GM18517 (cell line): Measurements from ENCODE around the gene MTHFD2.
"Not testable (repeated sequence)": the region's sequence is repeated elsewhere in the genome, so short reads cannot be mapped to it uniquely, and the experiment has no call there.

Experiments used
- ATAC-seq: cut with Tn5 transposase; IDR thresholded peaks from one replicate; pipeline ENCODE4 v1.9.1; 2021; ENCODE audit warnings: mild to moderate bottlenecking, moderate library complexity; ENCODE audit not compliant: unreplicated experiment

MTHFD2 gene

DNA sequence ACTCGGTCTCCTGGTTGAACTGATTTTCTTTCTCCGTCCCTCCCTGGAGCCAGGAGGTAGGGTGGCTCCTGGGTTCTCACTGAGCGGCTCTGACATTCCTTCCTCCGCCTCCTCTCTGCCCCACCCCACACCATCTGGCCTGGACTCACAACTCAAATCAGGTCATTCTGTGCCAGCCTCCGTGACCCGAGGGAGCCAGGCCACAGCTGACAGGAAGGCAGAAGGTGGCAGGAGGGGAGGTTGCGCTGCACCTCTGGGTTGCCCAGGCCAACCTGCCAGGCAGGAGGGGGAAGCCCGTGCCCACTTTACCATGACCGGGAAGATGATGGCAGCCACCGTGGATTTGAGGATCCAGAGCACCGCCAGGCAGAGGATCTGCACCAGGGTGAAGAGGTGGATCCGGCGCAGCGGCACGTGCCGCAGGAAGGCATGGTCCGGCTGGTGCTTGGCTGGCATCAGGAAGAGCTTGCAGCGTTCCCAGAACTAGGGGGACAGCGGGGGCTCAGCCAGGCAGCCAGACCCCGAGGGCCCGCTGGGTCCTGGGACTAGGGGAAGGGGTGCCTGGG is 28.3 kb downstream of the MTHFD2 start:
- no peak for ATAC-seq

DNA sequence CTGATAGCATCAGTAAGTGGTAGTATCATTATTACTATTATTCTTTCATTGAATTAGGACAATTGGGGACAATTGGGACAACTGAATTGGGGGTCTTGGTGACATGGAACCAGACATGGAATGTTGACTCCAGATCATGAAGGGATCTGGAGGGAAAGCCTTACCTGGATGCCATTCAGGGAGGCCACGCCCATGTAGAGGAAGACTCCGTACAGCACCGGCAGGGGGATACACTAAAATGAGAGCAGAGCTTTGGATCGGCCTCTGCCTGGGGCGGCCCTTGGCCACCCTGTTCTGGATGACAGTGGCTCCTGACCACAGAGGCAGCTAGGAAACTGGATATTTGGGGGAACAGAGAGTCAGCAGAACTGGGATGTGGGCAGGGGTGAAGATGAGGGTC is 29.2 kb downstream of the MTHFD2 start:
- ATAC-seq, result no peak

- ATAC-seq, result no peak
Observed at GRCh38 chr2:74228772-74229171, 30.4 kb downstream of the MTHFD2 start.

- not testable (repeated sequence) for ATAC-seq
Observed at GRCh38 chr2:74229865-74230264, 31.4 kb downstream of the MTHFD2 start.

DNA sequence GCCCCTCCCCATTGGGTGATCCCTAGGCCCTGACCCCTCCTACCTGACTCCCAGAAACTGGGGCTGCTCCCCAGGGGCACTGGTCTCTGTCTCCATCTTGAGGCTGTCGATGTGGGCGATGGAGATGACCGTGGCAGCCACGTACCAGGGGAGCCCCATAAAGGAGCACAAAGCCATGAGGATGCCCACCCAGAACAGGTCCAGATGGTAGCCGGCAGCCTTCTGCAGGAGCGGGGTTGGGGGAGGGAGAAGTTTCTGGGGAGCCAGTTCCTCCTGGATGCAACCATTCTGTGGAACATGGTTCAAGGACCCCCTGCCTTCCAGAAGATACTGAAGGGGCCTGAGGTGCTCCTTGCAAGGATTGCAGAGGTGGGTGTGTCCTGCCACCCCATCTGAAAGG is 34.0 kb downstream of the MTHFD2 start:
- ATAC-seq, result no peak

DNA sequence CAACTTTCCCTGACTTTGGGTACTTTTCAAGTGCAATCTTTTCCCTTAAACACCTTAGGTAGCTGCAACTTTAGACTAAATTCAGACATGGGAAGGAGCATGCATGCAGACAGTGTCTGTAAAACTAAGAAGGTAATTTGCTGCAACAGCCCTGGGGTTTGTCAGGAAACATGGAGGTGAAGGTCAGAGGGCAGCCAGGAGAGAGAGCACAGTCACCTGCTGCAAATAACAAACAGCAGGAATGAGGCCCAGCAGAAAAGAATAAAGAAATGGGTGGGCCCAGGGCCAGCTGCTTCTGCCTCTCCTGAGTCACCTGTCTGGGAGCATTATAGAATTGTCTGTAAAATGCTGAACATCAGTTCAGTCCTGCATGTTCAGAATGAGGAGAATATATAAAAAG is 35.2 kb downstream of the MTHFD2 start:
- ATAC-seq, result no peak

DNA sequence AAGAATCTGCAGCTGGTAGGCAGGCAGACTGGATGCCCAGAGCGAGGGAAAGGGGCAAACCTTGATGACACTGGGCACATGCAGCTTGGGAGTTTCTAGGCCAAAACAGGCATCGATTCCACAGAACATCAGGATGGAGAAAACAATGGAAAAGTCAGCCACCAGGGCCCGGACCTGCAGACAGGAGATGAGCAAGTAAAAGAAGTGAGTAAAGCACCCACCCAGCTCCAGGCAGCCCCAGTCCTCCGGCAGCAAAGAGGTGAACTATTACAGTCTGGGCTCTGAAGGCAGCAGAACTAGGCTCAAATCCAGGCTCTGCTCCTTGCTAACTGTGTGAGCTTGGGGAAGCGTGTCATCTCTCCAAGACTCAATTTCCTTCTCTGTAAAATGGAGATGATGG is 36.6 kb downstream of the MTHFD2 start:
- no peak for ATAC-seq

GRCh38 chr2:74238879-74239278 is 40.5 kb downstream of the MTHFD2 start:
- ATAC-seq, result no peak

GRCh38 chr2:74239346-74239745 is 40.9 kb downstream of the MTHFD2 start:
- no peak for ATAC-seq

DNA sequence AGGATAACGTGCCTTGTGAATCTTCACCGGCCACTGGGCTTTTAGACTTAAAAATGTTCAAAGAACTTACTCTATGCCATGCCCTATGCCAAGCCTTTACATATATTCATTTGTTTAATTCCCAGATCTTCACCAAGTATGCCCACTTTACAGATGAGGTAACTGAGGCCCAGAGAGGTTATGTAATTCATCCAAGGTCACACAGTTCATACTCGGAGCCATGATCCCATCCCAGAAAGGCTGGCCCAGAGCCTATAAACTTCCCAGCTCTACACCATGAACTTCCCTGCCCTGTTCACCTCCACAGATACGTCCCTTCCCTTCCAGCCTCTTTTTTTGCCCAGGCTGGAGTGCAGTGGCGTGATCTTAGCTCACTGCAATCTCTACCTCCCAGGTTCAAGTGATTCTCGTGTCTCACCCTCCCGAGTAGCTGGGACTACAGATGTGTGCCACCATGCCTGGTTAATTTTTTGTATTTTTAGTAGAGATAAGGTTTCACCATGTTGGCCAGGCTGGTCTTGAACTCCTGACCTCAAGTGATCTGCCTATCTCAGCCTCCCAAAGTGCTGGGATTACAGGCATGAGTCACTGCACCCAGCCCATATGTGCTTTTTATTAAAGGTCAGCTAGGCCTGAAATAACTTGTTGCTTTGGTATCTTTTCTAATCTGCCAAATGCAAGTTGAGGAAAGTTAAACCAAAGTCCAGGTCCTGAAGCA is 44.1 kb downstream of the MTHFD2 start:
- no peak for ATAC-seq

- no peak for ATAC-seq
Observed at GRCh38 chr2:74244286-74244685, 45.9 kb downstream of the MTHFD2 start.

DNA sequence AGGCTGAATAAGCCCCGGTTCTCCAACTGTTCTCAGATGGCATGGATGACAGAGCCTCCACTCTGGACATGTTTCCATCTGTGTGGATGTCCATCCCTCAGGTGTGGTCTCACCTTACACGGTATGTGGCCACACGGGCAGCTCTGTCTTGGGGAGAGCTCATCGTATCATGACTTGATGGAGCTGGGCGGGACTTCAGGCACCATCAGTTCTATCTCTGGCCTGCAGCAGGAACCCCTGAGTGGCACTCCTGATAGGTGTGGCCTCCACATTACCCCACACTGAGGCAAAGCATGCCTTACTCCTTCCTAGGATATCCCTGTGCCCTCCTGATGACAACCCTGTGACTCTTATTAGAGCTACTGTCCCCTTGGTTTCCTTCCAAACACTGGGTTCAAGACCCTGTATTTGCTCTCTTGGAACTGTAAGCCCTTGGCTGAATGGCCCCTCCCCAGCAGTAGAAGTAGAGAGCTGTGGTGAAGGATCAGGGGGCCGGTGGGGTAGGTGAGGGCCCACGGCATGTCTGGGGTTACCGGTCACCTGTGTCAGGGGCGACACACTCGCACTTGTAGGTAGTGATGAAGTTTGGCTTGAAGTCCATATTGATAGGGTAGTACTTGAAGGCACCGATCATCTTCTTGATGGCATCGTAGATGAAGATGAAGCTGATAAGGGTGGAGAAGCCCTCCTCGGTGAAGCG is 48.2 kb downstream of the MTHFD2 start:
- ATAC-seq, result no peak

DNA sequence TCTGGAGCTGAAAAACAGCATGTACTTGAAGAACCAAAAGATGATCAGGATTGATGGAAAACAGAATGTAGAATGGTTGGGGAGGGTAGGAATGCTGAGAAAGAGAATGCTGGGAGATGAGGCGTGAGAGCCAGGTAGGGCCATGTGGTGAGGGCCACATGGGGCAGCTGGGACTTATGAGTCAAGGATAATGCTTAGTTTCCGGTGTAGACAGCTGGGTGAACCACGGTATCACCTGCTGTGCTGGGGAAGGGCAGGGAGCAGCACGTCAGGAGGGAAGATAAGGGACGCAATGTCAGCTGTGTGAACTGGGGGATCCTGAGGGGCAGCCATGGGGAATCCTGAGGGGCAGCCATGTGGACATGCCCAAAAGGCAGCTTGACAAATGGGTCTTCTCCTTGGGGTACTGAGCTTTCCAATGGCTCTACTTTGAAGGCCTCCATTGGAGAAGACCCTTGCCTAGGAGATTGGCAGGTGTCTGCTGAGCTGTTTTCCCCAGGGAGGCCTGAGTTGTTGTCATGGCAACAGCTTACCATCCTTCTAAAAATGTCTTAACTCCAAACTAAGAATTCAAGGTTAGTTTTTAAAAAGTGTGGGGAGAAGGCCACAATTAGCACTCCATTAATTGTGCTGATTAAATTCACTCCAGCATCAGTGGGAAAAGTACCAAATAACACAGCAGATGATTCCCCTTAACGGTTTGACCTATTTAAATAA is 51.1 kb downstream of the MTHFD2 start:
- no peak for ATAC-seq

DNA sequence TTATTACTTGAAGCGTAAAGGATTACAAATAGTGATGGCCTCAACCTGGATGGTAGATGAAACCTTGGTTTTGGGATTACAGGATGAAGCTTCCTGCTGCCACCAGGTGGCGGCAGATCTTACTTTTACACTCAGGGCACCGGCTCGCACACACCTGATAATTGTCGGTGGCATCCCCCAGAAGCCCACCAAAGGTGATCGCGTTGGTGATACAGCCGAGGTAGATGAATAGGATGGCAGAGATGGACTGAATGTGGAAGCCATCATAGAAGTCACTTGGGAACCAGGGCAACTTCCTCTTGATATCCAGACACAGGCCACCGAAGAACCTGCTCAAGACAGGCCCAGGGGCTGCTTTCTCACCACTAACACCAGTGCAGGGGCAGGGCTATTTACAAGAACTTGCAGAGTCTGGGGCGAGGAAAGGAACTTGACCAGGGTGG is 51.8 kb downstream of the MTHFD2 start:
- ATAC-seq, result no peak

DNA sequence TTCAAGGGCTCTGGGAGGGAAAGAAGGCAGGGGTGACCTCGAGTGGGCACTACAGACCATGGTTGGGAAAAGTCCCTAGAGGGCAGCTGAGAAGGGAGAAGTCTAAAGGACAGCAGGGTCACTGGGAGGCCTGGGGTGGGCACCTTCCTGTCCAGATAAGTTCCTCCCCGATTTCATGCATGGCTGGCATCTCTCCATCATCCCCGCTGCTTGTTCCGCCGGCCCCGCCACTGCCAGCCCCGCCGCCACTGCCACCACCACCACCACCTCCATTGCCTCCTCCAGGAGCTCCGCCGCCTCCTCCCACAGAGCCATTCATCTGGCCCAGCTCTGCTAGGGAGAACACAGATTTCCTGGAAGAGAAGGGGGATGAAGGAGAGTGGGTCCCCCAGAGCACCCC is 53.6 kb downstream of the MTHFD2 start:
- ATAC-seq, result no peak

DNA sequence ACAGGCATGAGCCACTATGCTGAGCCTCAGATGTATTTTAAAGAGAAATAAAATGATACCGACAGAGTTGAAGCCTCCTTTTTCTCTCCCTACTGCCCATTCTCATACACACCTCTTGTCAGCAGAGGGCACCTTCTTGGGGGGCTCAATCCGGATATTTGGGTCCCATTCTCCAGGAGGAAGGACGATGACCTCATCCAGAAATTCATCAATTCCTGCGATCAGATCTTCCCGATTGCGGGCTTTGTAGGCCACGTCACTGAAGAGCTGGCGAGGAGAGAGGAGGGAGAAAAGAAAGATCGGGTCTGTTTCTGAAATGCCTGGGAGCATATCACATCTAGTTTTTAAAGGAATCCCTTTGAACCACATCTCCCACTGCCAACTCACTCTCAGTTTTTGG is 54.4 kb downstream of the MTHFD2 start:
- no peak for ATAC-seq

GRCh38 chr2:74253306-74253970 is 55.0 kb downstream of the MTHFD2 start:
- no peak for ATAC-seq

- no peak for ATAC-seq
Observed at GRCh38 chr2:74253971-74254310, 55.5 kb downstream of the MTHFD2 start.

DNA sequence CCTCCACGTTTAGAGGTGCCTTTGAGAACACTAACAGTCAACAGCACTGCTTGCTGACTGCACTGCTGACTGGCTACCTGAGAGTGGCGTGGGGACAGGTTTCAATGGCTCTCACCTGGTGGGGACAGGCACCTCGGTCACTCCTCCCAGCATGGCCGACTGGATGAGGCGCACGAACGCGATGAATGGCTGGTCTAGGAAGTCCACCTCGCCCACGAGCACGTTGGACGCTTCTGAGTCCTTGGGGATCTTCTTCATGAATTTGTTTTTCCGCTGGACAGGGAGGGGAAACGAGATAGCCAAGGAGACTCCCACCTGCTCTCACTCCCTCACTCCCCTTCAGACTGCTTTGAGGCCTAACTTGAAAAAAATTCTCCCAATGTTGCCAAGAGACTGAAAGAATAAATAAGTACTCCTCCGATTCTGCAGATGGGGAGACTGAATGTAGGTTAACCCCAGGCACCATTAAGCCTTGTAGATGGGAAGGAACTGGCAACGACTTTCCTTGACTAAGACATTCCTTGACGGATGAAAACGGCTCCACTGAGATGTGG is 57.3 kb downstream of the MTHFD2 start:
- ATAC-seq, result no peak

DNA sequence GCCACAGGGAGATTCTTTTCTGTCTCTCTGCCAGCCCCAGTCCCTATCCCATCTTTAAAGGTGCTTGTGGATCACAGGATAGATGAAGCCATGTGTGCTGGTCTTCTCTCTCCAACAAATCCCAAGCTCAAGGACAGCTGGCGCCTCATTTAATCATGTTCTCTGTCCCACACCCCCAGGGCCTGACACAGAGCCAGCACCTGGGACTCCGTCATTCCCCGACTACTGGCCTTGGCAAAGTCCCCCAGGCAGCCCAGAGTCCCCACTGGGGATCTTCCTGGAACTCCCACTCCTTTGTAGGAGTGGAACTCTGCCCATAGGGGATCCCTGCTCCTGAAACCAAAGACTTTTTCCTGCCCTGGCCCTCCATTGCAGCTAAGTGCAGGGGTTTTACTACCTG is 60.8 kb downstream of the MTHFD2 start:
- ATAC-seq, result no peak

DNA sequence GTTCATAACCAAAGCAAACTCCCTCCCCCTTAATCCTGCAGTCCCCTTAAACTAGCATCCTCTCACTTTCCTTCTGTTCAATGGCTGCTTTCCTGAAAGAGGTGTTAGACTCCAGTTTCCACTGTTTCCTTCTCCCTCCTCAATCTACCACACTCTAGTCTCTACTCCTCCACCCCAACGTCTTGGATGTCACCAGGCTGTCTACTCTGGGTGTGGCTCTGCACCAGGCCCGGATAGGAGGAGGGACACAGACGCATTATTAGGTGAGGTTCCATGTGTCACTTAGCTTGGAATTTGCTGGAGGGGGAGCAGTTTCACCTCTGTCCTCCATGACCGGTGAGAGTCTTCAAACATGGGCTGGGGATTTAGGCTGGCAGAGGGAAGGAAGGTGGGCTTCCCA is 61.3 kb downstream of the MTHFD2 start:
- ATAC-seq, result no peak
